TTC549 (cell line): ENCODE data around the gene FAM168A.
"Not testable (repeated sequence)": the region's sequence is repeated elsewhere in the genome, so short reads cannot be mapped to it uniquely, and the experiment has no call there.

Source experiments
- FAIRE-seq: peaks from 2 replicates; lab custom pipeline; 2012; peaks lifted over from hg19 to GRCh38; lab: Jason Lieb, UNC

The FAM168A gene

DNA sequence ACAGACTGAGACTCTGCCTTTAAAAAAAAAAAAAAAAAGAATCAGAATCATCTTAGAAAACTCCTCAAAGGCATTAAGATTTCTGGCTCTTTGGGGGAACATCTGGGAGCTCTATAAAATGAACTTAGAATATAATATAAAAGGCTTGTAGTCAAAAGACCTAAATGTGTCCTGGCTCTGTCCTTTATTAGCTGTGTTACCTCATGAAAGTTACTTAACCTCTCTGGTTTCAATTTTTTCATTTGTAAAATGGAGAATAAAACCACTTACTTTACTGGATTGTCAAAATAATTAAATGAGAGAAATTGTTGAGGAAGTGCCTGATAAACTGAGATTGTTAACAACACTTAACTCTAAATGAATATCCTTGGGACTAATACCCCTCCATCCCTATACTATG, 81.8 kb downstream of the FAM168A start:
- no peak for FAIRE-seq

DNA sequence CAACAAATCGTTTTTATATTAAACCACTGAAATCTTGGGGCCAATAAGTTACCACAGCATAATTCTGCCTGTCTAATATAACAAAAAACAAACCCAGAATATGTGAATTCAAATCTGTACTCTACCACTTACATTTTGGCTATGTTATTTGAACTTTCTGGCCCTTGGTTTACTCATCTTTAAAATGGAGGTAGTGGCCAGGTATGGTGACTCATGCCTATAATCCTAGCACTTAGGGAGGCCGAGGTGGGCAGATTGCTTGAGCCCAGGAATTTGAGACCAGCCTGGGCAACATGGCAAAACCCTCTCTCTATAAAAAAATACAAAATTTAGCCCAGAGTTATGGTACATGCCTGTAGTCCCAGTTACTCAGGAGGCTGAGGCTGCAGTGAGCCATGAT, 84.2 kb downstream of the FAM168A start:
- no peak for FAIRE-seq

DNA sequence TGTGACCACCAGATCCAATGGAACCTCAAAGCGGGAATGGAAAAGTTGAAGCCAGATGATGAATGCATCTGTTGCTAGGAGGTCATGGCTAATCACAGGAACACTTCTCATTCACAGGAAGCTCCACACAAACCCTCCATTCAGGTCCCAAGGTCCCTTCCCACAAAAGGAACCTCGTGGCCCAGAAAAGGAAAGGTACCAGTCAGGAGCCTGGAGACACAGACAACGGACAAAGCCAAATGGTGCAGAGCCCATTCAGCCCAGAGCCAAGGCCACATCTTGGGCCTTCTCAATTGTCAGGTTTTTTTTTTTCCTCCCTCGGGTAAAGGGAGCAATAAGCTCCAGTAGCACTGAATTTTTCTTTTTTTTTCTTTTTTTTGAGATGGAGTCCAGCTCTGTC, 87.0 kb downstream of the FAM168A start:
- no peak for FAIRE-seq

DNA sequence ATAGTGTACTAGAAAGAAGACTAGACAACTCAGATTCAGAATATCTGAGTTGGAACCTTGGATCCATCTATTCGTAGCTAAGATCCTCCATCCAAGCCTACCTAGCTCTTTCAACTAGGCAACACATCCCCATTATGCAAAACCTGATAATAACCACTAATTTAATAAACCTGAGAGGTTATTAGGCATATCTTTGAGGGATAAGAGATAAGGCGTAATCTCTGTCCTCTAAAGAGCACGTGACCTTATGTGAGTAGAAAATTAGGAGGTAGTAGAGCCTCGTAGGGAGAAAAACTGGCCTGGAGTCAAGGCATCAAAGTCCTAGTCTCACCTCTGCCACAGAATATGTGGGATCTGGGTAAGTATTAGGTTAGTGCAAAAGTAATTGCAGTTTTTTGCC, 87.8 kb downstream of the FAM168A start:
- no peak for FAIRE-seq

DNA sequence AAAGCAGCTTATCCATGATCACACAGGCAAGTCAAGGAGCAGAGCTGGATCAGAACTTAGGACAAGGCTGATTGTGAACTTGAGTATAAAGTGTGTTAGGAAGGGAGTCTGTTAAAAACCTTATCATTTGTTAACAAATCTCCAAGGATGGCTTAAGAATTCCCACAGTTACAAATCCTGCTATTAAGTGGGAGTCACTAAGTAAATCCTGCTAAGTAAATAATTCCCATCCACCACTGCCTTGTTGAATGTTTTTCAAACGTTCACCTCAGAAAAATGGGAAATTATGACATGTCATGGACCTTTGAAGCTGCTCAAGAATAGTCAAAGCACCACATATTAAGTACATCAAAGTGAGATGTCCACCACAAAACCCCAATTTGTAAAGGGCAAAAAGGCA, 88.7 kb downstream of the FAM168A start:
- FAIRE-seq, result no peak

DNA sequence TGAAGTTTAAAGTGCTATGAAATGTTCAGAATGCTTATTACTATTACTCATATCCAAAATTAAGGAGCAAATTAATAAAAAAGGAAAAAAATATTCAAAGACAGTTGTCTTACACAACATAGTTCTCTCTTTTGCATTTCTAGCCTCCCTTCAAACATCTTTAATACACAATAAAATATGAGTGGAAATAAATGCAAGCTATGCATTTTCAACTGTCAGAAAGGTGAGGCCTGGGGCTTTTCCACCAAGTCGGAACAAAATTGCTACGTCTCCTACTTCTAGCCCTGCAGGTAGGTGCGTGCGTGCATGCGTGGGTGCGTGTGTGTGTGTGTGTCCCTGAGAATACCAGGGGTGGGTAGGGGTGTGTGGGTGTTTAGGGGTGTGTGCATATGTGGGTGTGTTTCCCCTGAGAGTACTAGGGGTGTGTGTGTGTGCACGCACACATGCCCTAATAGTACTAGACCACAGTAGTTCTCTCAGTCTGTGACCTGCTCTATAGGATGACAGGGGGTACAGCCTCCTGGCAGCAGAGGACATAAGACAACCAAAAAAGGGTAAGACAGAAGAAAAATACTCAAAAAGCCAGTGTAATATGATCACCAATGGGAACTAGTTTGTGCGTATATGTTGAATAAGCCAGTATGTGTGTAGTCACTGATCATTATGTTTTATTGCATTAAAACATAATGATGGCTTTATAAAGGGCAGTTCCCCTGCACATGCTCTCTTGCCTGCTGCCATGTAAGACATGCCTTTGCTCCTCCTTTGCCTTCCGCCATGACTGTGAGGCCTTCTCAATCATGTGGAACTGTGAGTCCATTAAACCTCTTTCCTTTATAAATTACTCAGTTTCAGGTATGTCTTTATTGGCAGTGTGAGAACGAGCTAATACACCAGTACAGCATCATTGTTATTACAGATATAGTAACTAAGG, 89.4 kb downstream of the FAM168A start:
- no peak for FAIRE-seq

DNA sequence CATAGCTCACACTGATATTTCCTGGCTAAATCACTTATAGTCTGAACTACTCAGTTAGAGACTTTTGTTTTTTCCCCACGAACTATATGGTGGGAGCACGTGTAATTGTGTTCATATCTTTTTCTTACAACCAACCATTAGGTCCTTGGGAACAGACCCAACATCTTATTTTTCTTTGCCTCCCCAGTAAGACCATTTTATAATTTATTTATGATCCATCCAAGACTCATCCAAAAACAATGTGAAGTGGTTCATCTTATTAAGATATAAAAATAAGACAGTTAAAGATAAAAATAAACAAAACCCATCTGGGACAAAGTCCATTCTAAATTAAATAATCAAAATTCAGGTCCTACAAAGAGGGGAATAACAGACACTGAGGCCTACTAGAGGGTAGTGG, 90.8 kb downstream of the FAM168A start:
- no peak for FAIRE-seq

DNA sequence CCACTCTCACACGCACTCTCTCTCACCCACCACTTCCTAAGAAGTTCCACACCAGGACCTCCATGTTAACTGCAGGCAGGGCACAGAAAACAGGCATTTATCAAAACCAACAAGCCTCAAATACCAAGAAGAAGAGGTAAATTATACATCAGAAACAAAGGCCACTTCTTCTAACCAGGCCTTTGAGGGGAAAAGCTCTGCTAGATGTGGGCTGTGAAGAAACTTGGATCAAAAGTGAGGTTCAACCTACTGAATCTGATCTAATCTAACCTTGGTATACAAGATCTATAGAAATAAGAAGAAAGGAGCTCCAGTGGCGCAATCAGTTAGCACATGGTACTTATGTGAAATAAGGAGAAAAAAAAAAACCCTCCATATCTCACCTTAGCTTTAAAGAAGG, 91.9 kb downstream of the FAM168A start:
- no peak for FAIRE-seq

DNA sequence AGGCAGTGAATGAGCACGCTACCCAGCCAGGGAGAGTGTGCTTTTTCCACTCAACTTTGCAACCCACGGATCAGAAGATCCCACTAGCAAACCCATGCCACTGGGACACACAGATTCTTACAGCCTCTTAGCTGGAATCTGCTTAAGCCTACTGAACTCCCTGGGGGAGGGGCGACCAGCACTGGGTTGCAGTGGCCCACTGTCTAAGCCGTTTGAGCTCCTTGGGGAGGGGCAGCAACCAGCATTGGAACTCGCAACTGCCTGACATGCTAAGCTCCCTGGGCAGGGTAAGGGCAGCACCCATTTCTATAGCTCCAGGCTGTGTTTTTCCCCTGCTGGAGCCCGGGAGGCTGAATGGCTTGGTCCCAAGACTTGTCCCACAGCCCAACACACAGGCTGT, 99.6 kb downstream of the FAM168A start:
- no peak for FAIRE-seq

DNA sequence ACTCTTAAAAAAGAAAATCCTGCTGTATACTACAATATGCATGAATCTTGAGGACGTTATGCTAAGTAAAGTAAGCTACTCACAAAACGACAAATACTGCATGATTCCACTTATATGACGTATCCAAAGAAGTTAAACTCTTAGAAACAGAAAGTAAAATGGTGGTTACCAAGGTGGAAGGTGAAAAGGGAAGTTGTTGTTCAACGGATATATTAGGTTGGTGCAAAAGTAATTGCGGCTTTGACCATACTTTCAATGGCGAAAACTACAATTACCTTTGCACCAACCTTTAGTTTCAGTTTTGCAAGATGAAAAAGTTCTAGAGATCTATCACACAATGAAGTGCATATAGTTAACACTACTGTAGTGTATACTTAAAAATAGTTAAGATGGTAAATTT, 101.8 kb downstream of the FAM168A start:
- FAIRE-seq, result no peak

DNA sequence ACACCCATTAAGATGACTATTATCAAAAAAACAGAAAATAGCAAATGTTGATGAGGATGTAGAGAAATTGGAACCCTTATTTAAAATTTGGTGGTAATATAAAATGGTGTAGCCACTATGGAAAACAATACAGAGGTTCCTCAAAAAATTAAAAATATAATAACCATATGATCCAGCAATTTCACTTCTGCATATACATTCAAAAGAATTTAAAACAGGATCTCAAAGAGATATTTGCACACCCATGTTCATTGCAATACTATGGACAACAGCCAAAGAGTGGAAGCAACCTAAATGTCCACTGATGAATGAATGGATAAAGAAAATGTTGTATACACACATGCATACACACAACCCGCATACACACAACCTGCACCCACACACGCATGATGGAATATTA, 102.2 kb downstream of the FAM168A start:
- no peak for FAIRE-seq

DNA sequence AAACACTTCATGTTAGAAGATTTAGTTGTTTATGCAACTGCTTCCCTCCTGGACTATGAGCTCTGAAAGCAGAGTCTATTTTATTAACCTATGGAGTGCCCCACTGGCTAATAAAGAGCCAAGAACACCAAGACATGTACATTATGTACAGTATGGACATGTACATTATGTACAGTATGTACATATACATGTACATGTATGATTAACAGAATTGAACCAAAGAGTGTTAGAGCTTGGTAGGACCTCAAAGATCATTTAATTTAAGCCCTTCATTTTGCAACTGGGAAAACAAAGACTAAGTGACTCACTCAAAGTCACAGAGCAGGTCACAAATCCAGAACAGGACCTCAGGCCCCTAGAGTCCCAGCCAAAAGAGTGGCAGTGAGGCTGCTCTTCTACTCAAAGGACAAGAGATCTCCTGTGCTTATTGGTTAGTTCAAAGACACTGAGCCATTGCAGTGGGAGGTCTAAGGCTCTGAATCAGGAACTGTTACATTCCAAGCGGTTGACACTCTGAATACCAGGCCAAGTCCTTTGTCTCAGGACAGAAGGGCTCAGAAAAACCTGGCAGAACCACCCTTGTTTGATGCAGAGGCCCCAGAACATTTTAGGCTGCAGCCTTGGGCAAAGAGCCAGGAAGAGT, 103.8 kb downstream of the FAM168A start:
- FAIRE-seq, result no peak

DNA sequence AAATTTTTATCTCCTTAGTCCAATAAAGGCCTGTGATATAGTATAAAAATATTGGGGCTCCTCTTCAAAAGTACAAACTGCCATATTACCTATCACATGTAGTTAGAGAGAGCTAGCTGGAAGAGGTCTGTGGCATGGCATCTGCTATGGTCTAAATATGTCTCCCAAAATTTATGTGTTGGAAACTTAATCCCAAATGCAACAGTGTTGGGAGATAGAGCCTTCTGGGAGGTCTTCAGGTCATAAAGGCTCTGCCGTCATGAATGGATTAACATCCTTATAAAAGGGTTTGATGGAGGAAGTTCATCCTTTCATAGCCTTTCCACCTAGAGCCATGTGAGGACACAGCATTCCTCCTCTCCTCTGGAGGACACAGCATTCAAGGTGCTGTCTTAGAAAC, 116.3 kb downstream of the FAM168A start:
- no peak for FAIRE-seq

DNA sequence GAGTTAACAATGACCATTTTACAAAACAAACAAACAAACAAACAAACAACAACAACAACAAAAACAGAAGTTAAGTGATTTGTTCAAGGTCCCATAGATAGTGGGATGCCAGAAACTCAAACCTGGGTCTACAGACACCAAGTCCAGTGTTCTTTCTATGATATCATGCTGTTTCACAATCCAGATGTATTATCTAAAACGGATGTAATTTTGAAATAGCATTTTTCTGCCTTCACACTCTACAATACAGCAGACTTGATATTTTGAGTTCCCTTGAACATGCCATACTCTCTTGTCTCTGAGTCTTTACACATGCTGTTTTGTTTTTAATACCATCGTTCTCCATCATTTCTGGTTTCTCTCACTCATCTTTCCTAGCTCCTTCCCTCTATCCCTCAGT, 117.2 kb downstream of the FAM168A start:
- FAIRE-seq, result no peak

DNA sequence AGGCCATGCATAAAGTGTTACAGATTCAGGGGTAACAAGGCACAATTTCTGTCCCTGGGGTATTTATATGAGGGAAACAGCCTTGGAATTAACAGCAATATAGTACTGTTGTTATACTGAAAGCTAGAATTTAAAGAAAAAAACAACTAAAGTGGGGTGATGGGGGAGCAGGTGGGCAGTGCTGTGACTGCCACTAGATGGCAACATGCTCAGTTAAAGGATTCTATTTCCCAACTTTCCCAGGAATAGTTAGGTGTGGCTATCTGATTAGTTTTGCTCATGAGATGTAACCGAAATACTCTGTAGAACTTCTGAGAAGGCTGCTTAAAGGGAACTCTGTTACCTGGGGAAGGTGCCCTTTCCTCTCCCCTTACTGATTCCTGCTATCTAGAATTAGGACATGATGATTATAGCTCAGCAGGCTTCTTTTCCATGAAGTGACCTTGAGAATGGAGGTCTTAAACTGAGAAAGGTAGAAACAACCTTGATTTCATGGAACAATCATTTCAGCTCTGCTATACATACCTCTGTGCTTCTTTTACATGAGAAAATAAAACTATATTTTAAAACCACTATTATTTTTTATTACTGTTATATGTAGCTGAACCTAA, 119.1 kb downstream of the FAM168A start:
- no peak for FAIRE-seq

DNA sequence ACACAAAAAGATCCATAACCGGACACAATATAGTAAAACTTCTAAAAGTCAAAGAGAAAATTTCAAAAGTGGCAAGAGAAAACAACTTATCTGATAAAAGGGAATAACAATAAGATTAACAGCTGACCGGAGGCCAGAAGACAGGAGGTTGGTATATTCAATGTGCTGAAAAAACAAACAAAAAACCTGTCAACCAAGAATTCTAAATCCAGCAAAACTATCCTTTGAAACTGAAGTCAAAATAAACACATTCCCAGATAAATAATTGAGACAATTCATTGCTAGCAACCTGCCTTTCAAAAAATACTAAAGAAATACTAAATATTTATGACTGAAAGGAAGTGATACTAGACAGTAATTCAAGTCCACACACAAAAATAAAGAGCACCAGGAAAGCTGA, 120.4 kb downstream of the FAM168A start:
- no peak for FAIRE-seq

DNA sequence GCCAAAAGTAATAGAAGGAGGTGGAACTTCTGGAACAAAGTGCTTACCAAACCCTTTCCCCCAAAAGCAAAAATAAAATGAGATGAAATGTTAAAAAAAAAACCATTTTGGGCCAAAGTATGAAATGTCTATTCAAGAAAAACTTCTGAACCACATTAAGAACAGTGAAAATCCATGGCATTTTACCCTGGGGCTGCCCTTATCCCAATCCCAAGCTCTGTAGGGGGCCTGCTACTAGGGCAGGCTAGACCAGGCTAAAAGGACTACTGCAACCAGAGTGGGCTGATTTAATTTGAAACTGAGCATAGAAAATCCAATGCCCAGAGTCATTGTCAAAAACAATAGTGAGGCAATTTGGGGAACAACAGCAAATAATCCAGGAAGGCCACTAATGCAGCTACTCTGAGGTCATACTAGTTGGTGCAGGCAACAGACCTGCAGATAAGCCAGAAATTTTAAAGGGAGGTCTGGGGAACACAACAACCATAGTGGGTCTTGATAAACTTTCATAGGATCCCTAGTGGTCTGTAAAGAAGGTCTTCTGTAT, 122.3 kb downstream of the FAM168A start:
- FAIRE-seq, result no peak

DNA sequence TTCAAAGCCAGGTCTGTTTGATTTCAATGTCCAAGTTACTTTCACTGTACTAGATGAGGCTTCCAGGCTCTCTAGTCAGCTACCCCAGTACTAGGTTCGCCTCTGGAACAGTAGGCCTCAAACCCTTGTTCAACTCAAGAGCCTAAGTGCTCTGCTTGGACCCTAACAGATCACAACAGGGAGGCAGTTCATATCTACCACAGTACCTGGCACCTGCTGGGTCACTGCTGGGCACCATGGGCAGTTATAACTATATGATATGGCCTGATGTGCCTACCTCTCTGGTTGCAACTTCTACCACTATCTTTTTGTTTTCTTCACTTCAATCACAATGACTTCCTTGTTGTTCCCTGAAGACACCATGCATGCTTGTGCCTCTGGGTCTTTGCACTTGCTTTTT, 124.7 kb downstream of the FAM168A start:
- no peak for FAIRE-seq

DNA sequence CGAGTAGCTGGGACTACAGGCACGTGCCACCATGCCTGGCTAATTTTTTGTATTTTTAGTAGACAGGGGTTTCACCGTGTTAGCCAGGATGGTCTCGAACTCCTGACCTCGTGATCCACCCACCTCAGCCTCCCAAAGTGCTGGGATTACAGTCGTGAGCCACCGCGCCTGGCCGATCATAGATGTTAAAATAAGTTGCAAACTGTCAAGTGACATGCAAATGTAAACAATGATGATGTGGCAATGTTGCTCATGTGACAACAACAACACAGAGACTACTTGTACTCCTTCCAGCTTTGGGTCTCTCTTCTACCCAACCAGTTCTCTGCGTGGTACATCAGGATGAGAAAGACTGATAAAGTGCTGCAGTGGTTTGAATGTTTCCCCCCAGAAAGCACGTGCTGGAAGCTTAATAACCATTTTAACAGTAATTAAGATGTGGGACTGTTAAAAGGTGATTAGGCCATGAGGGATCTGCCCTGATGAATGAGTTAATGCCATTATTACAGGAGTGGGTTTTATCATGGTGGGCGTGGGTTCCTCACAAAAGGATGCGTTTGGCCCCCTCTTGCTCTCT, 127.8 kb downstream of the FAM168A start:
- not testable (repeated sequence) for FAIRE-seq

DNA sequence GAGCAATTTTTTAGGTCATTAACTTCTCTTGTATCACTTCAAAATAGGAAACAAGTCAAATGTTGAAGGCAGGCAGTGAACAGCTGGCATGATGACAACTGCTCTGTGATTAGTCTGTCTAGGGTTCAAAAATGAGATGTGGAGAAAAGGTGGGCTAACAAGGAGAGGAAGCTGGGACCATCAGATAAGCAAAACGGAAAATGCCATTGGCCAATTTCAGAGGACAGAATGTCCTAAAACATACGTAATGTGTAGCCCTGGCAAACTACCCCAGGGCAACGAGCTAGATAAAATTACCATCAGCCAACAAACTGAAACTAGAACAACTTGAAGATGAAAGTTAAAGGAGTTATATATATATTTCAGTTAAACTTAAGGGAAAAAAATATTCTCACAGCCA, 128.5 kb downstream of the FAM168A start:
- FAIRE-seq, result no peak

DNA sequence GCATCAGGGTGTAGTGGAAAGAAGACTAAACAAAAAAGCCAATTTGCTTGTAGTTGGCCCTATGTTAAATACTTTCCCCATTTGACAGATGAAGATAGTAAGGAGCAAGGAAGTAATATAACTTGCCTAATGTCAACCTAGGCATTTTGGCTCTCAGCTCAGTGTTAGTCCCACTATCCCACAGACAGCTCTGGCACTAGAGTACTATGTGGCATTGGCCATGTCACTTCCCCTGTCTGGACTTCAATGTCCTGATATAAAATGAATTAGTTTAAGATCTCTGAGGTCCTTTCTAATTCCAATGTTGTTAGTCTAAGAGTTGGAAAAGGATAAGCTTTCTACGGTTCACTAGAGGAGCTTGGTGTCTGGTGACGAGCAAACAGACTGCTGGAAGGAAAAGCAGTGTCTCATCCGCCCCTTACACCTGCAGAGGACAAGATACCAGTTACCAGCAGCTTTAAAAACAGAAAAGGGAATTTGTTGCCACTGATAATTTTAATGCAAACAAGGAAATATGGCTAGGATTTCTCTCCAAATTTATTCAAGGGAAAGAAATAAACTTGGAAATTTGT, 129.2 kb downstream of the FAM168A start:
- no peak for FAIRE-seq

DNA sequence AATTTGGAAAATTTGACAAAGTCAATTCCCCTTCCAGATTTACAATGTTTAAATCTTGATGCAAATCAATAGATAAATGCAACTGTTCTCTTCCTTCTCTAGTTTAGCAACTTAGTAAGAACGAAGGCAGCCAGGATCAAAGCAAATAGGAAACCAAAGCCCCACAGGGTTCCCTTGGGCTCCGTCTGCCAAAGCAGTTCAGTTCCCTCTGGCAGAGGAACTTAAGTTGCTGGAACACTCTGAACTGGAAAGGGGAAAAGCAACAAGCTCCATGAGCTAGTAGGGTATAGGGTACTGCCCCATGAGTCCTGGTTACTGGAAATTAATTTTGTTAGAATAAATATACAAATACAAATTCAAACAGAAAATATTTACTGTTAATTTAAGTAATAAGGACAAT, 130.4 kb downstream of the FAM168A start:
- no peak for FAIRE-seq
